AG09309 (cell line): ENCODE measurements around the gene DHX34.

Experiments used
- DNase-seq: peaks from one replicate; pipeline ENCODE4 v3.0.0-alpha.2; 2010; ENCODE audit warnings: low read depth
- H3K4me3 ChIP-seq: 2 replicates; pipeline ENCODE4 v1.5.1; 2011; ENCODE audit warnings: mild to moderate bottlenecking, low read depth, low read length, moderate library complexity; ENCODE audit not compliant: control insufficient read depth
- CTCF ChIP-seq: IDR thresholded peaks from 2 replicates; pipeline ENCODE4 v1.5.1; 2011; ENCODE audit warnings: mild to moderate bottlenecking, low read depth, low read length, inconsistent platforms; ENCODE audit not compliant: insufficient read depth, control insufficient read depth; ENCODE audit errors: missing control alignments

The DHX34 gene

GRCh38 chr19:47427241-47428176 lies 78.4 kb downstream of the DHX34 start:
- H3K4me3 ChIP-seq = peak overlapping the region; percentile 13
- peak; percentile 91 for TF ChIP-seq CTCF
- no peak for DNase-seq

- DNase-seq = peak; percentile 95
- no peak for TF ChIP-seq CTCF
- H3K4me3 ChIP-seq = peak overlapping the region; percentile 13
Observed at GRCh38 chr19:47428177-47428894, 79.2 kb downstream of the DHX34 start.

GRCh38 chr19:47429140-47429793 lies 80.2 kb downstream of the DHX34 start:
- no peak for DNase-seq
- no peak overlapping the region for H3K4me3 ChIP-seq
- no peak for TF ChIP-seq CTCF

- DNase-seq = no peak
- H3K4me3 ChIP-seq = no peak overlapping the region
- no peak for TF ChIP-seq CTCF
Observed at GRCh38 chr19:47430041-47430802, 81.1 kb downstream of the DHX34 start.

- TF ChIP-seq CTCF = no peak
- no peak for DNase-seq
- H3K4me3 ChIP-seq = no peak overlapping the region
Observed at GRCh38 chr19:47432091-47432490, 83.0 kb downstream of the DHX34 start.
